ENCODE results near the gene UBL4A.

DNA sequence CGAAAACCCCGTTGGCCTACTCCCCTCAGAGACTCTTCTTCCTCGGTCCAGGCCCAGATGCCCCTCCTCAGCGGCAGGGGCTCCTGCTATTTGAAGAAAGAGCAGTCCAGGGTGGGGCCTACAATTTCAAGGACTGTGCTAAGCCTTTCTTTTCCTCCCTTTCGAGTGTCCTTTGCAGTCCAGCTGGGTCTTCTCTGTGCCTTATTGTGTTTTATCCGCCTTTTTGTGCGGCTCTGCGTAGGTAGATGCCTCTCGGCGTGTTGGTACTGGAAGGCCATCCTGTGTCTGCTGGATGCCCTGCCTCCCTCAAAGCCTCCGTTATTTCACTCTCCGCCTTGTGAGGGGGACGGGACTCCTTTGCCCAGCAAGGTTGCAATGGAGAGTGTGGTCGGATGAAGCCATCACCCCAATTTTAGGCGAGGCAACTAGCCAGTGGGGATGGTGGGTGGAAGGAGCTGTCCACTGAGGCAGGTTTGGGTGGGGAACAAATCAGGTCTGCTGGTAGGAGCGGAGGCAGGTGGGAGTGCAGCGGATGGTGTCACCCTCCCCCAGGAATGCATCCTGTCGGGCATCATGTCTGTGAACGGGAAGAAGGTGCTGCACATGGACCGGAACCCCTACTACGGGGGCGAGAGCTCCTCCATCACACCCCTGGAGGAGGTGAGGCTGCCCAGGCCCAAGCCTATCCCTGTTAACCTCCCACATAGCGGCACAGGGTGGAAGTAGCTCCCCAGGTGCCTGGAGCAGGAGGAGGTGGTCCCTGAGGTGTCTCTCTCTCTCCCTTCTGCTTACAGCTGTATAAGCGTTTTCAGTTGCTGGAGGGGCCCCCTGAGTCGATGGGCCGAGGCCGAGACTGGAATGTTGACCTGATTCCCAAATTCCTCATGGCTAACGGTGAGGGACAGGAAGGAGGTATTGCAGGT lies 48.2 kb downstream of the UBL4A start:
- TF ChIP-seq, protein P1, sequence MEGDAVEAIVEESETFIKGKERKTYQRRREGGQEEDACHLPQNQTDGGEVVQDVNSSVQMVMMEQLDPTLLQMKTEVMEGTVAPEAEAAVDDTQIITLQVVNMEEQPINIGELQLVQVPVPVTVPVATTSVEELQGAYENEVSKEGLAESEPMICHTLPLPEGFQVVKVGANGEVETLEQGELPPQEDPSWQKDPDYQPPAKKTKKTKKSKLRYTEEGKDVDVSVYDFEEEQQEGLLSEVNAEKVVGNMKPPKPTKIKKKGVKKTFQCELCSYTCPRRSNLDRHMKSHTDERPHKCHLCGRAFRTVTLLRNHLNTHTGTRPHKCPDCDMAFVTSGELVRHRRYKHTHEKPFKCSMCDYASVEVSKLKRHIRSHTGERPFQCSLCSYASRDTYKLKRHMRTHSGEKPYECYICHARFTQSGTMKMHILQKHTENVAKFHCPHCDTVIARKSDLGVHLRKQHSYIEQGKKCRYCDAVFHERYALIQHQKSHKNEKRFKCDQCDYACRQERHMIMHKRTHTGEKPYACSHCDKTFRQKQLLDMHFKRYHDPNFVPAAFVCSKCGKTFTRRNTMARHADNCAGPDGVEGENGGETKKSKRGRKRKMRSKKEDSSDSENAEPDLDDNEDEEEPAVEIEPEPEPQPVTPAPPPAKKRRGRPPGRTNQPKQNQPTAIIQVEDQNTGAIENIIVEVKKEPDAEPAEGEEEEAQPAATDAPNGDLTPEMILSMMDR (IDR thresholded peaks at IDR 0.05; ENCODE audit: low read length): no peak
- TF ChIP-seq EZH2 (IDR thresholded peaks at IDR 0.05; ENCODE audit: borderline replicate concordance, low read length): no peak

All from OCI-LY1 (cell line).